GM18507 (cell line): ENCODE measurements around the gene IRF6.

ENCODE experiments used
- DNase-seq: peaks from one replicate; pipeline ENCODE4 v3.0.0; 2011; ENCODE audit warnings: low read depth; ENCODE audit not compliant: insufficient read length; ENCODE audit errors: extremely low spot score
- FAIRE-seq: peaks from 2 replicates; lab custom pipeline; 2011; peaks lifted over from hg19 to GRCh38; lab: Jason Lieb, UNC

Gene IRF6

DNA sequence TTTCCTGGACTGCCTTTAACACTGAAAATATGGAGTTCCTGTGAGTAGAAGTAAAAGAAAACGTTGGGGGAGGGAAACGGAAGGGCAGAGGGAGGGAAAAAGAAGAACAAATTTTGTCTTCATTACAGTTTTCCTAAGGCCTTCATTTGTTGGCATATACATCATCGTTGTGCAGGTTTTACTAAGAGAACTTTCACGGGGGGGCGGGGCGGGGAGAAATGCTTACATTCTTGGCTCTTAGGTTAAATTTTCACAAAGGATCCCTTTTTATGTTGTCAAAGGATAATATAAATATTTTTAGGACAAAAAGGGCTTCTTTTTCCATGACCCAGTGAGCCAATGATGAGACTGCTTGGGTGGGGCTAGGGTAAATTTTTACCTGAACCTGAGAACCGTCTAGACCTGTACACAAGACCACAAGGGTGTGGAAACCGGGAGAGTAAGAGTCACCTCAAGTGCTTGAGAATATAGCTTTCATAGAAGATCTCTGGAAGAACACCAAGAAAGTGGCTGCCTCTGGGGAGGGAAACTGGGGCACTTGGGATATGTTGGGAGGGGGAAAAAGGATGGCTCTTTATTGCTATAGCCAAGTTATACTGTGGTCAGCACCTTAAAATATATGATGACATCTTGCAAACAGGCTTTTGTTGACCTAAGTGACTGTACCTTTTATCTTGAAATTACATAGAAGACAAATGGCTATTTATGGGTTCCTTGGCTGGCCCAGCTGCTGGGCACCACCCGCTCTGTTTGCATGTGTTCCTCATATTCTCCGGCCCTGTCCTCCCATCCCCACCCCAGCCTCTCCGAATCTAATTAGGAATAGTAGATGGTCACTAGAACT, 19.9 kb upstream of the IRF6 start:
- no peak for FAIRE-seq
- no peak for DNase-seq

DNA sequence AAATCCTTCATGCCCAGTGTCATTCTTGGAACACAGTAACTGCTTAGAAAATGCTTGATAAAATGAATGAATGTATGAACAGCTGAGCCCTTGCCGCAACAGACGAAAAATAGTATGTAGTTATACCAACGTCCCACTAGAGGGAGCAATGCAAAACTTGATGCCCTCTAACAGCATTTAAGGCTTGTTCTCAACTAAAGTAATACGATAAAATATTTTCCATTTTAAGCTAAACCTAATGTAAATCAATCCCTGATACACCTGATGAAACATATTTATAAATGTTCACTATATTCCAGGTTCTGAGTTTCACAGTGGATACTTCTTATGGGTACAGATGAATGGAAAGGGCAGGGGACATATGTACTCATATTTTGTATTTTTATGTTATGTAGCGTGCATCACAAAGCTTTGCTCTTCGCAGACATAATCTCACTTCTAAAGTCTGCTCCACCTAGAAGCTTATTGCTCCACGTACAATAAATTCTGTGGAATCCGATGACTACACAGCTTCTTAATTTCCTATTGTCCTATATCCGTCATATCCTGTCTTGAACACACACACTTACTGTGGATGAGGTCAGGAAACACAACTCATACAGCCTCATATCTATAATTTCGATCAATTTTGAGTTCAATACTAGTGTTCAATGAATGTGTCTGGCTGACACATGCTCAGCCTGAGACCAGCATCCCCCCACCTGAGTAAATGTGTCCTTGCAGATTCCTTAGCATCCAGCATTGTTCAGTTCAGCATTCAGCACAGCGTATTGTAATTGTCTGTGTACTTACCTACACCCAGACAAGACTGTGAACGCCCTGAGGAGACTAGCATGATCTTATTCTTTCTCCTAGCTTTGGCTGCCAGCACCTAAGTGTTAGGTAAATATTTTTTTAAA, 17.4 kb upstream of the IRF6 start:
- FAIRE-seq, result peak; percentile 67
- peak; percentile 12 for DNase-seq

DNA sequence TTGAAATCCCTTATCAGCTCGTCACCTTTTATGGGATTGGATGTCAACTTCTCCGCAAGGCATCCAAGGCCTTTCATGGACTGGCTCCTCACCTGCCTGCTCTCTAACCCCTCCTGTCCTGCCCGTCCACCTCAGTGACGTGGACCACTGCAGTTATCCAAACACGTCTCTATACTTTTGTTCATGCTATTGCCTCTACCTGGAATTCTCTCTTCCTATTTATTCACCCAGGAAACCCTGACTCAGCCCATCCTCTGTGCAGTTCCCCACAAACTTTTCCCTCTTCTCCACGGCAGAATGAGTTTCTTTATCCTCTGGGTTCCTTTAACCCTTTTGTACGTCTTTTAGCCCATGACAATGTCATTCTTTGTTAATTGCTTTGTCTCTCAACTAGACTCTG, 16.8 kb upstream of the IRF6 start:
- FAIRE-seq, result no peak
- no peak for DNase-seq

DNA sequence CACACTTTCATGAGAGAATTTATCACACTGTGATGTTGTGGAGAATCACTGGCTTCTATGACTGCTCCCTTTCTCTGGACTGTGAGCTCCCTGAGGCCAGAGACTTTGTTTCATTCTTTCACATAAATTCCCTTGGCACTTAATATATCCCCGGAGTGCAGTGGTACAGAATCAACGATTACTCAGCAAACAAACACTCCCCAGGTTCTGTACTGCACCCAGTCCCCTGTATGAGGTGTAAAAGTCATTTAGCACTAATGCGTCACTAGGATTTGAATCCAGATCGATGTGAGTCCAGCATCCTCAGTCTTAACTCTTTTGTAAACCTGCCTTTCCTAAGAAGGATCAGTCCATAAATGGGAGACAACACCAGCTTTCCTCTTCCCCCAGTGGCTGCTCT, 15.0 kb upstream of the IRF6 start:
- FAIRE-seq (no peak), DNase-seq (no peak)

DNA sequence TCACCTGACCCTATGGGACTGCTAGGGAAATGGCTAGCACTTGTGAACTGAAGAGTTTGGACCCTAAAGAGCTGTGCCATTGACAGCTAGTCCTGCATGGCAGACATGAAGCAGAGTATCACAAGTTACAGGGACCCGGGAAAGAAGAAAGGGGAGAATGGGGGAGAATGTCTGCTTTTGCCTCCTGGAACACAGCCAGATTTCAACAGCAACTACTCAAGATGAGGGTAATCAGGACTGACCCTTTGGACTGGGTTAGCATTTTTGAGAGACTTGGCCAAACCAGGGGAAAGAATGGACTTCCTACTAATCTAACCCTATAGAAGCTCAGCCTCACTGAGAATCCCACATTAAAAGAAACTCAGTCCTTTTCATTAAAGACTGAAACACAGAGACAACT, 13.1 kb upstream of the IRF6 start:
- FAIRE-seq (no peak), DNase-seq (no peak)

- FAIRE-seq, result no peak
- DNase-seq, result no peak
Measured at GRCh38 chr1:209817691-209818090, 11.7 kb upstream of the IRF6 start.

- no peak for DNase-seq
- no peak for FAIRE-seq
Measured at GRCh38 chr1:209816923-209817322, 11.0 kb upstream of the IRF6 start.

DNA sequence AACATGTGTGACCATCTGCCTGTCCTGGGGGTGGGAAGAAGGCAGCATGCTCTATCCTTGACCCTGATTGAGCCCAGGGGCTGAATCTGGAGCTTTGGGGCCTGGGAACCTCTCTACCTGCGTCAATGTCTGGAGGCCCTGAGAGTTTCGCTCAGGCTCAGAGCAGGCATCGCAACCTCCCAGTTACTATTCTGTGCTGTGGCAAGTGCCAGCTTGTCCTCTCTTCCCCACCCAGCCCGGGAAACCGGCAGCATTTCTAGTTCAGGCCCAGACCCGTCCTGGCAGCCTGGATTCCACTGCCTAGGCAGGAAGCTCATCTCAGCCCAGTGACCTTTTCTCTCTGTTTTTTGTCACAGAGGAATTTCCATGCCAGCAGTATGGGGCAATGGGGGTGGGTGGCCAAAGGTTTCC, 10.0 kb upstream of the IRF6 start:
- FAIRE-seq (no peak), DNase-seq (no peak)

DNA sequence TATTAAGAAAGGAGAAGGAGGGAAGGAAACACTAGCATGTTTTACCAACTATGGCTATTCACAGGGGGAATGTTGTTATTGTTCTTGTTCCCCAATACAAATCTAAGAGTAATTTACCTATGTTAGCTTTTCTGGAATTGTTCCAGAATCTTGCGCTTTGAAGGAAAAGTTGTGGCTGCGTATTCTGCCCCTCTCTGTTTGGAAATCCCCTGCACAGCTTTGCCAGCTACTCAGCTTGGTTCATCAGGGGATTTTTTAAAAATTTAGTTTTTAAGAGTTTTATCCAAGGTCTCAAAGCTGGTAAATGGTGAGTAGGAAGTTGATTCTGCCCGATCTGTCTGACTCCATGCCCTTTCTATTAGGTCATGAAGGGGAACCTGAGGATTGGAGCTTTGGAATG, 9.5 kb upstream of the IRF6 start:
- DNase-seq (no peak), FAIRE-seq (no peak)

- no peak for FAIRE-seq
- no peak for DNase-seq
Measured at GRCh38 chr1:209813902-209814301, 8.0 kb upstream of the IRF6 start.

DNA sequence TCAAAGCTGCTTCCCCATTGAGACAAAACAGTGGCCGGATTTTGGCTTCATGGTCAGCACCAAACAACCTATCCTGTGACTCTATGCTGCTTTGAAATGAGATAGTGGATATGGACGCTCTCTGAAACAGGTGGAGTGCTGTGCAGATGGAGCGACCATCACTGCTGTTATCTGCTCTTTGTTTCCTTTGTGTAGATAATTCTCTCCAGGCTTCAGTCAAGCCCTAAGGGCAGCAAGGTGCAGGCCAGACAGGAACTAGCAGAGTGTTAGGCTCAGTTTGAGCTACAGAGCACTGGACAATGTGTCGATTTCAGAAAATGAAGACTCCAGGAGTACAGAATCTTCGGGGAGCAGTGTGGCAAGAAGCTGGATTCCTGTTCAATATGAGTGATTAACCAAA, 4.8 kb upstream of the IRF6 start:
- DNase-seq (no peak), FAIRE-seq (no peak)

DNA sequence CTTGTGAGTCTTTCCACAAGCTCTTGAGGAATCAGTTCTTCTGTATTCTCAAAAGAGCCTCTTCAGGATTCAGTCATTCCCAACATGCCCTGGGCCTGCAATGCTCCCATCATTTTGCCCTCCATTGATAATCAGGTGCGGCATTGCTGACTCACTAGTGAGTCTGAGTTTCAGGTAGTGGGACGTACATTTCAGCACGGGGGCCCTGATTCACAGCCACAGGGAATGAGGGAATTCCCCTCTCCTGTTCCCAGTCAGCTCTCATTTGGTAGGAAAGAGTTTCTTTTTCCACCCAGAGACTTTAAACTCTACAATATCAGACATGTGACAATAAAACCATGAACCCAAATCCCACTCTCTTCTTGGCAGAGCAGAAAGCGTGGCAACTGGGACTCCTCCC, 3.7 kb upstream of the IRF6 start:
- DNase-seq, result no peak
- no peak for FAIRE-seq

- DNase-seq (no peak), FAIRE-seq (no peak)
Measured at GRCh38 chr1:209808059-209808581, 2.2 kb upstream of the IRF6 start.

- FAIRE-seq (no peak), DNase-seq (no peak)
Measured at GRCh38 chr1:209807509-209807908, 1.6 kb upstream of the IRF6 start.

DNA sequence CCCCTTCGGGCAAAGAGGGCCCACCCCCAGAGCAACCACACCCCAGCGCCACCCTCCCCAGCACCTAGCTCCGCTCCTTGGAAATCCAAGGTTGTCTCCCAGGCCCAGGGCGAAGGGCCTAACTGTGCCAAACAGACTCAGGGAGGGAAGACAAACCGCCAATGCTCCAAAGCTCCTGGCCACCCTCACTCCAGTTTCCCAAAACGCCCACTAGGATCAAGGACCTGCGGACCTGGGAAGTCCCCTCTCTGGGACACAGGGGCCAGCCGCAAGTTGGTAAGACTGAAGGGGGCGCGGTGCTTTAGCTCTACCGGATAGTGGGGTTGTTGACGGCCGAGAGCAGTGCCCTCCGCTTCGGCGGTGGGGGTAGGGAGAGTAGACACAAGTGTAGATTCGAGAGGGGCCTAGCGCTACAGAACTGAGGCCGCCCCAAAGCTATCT, 581 bp downstream of the IRF6 start:
- FAIRE-seq (no peak), DNase-seq (no peak)

GRCh38 chr1:209803568-209803967, 2.4 kb downstream of the IRF6 start:
- no peak for FAIRE-seq

GRCh38 chr1:209802780-209803152, 3.2 kb downstream of the IRF6 start:
- FAIRE-seq (no peak), DNase-seq (no peak)

More at GRCh38 chr1:209803568-209803967, 2.4 kb downstream of the IRF6 start:
- no peak for DNase-seq

DNA sequence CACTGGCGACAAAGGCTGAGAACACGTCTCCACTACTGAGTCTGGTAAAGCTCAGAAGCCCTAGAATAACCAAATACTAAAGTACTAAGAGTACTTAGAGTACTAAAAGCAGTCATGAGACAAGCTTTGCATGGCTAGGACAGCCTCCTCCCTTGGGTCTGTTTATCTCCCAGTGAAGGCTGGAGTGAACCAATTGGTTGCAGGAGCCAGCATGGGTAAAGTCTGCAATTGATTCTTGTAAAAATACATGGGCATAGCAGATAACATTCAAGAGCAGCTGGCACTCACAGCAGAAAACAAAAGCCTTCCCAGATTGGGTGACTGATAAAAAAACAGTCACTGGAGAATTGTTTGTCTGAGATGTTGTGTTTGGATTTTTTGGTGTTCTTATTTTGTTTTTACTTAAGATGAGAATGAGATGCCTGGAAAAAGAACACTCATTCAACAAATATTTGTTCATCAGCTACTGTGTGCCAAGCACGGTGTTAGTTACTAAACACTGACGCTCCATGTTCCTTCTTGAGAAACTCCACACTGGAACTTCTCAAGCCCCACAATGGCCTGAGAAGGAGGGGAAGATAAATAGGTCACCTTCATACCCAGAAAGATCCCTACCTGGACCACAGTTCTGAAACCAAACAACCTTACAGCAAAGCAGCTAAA, 3.7 kb downstream of the IRF6 start:
- FAIRE-seq (no peak), DNase-seq (no peak)

DNA sequence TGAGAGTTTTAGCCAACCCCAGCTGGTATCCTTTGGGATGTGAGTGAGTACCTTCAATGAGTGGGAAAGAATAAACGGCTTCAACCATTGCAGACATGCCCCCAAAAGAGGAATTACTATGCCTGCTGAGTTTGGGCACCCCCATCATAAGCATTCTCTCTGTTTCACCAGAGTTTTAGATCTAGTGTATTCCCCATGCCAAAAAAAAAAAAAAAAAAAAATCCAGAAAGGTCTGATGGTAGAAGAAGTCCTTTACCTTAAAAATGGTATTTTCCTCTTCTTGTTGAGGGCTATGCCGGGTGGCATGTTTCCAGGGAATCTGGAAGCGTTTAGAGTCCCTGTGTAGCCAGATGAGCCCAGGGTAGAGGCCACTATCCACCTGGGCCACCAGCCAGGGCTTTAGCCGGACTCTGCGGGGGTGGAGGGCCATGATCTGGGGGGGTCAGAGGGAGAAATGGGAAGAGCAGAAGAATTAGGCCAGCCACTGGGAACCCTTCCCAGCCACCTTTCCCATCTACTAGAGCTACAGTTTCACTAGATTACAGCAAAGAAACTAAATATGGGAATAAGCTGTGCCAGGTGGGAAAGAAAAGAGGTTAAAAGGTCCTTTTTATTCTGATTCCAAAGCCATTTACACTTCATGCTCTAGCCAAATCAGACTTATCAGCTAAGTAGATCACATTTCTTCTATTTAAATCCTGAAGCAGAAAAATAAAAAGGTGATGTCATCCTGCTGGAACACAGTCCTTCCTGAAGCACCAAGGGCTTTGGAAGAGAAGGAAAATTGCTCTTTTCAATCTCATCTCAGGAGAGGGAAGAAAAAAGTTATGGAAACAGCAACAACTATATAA, 4.7 kb downstream of the IRF6 start:
- FAIRE-seq, result no peak
- DNase-seq, result no peak
